CD4-positive, alpha-beta T cell treated with Interleukin-4 for 4 hours (primary cell): Measurements from ENCODE around the gene PRR5L.

Experiments
- DNase-seq: peaks from one replicate; pipeline ENCODE4 v3.0.0-alpha.2; 2020

PRR5L gene

DNA sequence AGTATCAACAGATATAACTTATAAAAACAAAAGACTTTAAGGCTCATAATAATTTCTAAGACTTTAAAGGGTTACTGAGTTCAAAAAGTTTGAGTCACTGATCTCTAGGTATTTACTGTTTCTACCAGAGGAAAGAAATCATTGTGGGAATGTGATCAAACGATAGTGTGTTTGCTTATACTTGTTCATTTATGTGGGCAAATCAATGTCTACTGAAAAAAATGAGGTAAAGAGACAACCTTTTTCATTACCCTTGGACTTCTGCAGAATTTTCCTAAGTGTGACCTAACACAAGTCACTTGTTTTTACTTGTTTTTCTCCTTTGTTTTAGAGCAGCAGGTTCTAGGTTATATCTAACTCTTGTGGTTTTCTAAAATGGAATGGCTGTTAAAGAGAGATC, 65.4 kb downstream of the PRR5L start:
- DNase-seq: peak; percentile 68

GRCh38 chr11:36361901-36362391, 65.9 kb downstream of the PRR5L start:
- DNase-seq: peak; percentile 33

DNA sequence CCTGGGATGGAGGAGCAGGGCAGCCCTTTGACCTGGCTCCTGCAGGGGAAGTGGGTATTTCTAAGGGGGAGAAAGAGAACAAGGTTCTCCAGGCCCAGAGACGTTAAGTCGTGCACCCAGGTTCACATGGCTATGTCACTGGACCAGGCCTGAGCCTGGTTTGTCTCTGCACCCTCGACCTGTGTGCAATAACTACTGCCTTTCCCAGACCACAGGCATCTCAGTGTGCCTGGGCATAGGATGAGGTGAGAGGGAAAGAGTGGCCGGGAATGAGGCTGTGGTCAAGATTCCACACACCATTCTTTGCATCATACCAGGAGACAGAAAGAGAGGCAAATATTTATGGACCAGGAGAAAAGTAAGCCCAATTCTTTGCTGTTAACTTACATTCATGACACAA, 66.8 kb downstream of the PRR5L start:
- DNase-seq: no peak

GRCh38 chr11:36363361-36364268, 67.5 kb downstream of the PRR5L start:
- DNase-seq: no peak

DNA sequence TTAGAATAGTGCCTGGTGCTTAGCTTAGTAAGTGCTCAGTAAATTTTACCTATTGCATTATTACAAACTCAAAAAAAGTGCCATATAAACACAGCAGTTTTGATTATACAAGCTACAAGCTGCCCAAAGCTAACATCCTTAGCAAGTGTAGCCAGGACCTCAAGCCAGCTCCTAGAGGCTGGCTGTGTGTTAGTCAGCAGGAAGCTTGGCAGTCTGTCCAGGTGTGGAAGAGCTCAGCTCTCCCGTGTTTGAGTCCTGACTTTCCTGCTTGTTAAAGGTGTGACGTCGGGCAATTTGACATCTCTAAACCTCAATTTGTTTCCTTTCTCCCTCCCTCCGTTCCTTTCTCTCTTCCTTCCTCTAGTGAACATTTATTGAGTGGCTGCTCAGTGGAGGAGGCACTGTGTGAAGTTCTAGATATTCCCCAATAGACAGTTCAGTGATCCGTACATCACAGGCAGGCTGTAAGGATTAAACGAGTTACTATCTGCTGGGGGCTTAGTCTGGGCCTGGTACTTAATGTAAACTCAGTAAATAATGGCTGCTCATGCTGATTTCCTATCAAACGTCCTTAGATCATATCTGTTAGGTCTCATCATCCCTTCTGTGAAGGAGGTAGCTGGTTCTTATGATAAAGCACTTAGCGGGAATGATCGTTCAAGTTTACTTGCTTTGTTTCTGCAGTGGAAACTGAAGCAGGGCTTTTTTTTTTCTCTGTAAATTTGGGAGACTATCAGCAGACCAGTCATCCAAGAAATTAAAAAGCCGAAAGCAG, 68.7 kb downstream of the PRR5L start:
- no peak for DNase-seq

DNA sequence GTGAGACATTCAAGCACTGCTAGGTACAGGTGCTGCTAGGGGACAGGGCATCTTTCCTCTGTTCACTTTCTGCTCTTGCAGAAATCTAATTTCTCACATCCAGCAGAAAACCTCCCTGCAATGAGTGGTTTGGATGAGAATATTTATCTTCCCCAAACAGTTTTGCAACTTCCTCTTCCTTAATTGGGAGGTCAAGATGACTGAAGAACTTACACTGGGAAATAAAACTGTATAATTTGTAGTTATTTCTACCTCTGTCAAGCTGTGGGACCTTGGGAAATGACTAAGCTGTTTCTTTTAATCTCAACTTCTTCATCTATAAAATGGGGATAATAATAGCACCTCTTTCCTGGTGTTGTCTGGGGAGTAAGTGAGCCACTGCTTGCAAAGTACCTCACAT, 69.8 kb downstream of the PRR5L start:
- DNase-seq: no peak

DNA sequence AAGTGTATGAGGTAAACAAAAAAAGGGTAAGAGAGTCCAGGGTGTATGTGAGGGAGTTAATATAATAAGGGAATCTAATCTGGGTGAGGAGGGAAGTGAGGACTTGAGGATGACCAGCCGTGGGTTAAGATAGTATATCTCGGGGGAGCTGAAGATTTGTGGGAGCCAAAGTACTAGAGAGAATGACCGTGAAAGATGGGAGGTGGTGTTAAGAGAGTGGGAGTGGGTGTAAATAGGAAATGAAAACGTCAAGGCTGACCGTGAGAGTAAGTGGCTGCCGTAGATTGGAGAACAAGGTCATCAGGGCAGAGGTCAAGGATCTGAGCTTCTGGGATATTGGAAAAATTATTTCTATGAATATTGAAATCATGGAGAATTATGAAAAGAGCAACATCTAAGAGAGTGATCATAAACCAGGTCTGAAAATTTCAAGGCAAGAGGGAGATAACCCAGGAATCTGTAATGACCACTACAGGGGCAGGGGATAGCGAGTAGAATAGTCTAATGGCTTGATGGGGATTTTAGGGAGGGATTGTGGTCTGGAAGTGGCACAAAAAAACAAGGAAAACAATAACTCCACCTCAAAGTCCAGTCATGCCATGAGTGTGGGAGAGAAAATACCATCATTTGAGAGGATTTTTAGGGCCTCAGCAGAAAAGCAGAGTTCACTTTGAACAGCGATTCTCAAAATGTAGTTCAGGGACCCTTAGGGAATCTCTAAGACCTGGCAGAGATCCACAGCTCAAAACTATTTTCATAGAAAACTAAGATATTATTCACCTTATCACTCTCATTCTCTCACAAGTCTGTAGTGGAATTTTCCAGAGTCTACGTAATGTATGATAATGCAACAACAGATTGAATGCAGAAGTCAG, 72.0 kb downstream of the PRR5L start:
- DNase-seq: no peak

GRCh38 chr11:36371181-36371580, 75.1 kb downstream of the PRR5L start:
- DNase-seq: no peak

- no peak for DNase-seq
Measured at GRCh38 chr11:36371590-36371989, 75.5 kb downstream of the PRR5L start.

GRCh38 chr11:36372101-36372771, 76.1 kb downstream of the PRR5L start:
- DNase-seq: no peak

DNA sequence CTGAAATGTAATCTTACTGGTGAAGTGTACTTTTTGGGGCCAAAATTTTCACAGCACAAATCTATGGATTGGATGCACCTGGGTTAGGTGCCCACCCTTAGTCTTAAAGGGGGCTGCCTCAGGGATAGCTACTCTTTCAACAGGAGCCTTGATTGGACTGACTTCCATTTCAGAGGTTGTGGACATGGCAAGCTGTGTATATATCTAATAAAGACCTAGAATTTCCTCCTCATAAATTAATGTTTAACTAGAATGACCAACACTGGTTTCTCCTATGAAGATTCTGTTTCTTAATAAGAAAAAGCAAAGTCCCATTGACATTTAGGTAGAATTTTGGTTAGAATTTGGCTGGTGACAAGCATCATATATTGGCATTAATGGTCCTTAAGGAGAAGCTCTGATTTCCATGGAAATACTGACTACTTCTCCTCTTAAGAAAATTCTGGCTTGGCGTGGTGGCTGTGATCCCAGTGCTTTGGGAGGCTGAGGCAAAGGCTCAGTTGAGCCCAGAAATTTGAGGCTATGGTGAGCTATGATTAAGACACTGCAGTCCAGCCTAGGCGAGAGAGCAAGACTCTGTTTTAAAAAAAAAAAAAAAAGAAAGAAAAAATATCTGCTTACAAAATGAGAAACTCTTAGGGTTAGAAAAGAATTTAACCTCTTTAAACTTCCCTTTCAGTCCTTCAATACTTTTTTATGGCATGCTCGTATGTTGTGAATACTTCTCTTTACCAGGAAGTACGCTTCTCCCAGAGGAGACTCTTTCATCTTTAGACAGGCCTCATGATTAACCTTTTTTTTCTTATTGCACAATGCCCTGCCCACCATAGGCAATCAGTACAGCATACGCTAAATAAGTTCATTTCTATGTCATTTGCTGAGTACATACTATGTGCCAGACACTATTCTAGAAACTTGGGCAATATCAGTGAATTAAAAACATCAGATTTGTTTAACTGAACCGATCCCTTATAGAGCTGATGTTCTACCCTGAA, 77.2 kb downstream of the PRR5L start:
- DNase-seq: no peak

GRCh38 chr11:36374726-36375125, 78.6 kb downstream of the PRR5L start:
- DNase-seq: no peak

- DNase-seq: peak; percentile 65
Measured at GRCh38 chr11:36375353-36376008, 79.4 kb downstream of the PRR5L start.

DNA sequence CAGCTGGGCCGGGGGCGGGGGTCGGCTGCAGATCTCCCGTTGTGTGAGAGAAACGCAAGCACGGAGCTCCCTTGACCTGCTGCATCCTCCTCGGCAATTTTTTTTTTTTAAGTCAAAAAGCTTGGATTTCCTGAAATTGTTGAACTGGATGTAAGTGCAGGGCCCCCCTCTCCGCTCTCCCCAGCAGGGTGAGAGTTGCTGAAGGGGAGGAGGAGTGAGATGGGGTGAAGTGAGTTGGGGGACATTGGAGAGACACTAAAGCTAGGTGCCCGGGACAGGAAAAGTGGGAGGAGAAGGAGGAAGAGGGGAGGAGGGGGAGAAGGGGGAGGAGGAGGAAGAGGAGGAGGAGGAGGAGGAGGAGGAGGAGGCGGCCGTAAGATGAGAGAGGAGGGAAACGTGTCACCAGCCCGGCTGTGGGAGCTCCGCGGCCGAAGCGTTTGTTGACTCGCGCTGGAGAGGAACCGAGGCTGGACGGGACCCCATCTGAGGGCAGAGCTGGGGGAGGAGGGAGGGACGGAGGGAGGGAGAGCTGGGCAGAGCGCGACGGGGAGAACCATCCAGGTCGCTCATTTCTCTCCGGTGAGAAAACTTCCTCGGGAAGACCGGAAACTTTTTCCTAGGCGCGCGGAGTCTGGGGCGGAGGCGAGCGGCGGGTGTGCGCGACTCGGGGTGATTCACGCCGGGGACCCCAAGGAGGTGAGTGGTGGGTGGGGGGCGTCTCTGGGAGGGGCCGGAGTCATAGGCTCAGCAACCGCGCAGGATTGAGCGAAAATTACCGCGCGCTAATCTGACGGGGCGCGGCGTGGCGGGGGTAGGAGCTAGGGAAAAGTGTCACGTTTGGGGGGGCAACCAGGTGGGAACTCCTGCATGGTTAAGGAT, 80.2 kb downstream of the PRR5L start:
- no peak for DNase-seq

GRCh38 chr11:36376888-36377758, 81.0 kb downstream of the PRR5L start:
- DNase-seq: peak; percentile 76

DNA sequence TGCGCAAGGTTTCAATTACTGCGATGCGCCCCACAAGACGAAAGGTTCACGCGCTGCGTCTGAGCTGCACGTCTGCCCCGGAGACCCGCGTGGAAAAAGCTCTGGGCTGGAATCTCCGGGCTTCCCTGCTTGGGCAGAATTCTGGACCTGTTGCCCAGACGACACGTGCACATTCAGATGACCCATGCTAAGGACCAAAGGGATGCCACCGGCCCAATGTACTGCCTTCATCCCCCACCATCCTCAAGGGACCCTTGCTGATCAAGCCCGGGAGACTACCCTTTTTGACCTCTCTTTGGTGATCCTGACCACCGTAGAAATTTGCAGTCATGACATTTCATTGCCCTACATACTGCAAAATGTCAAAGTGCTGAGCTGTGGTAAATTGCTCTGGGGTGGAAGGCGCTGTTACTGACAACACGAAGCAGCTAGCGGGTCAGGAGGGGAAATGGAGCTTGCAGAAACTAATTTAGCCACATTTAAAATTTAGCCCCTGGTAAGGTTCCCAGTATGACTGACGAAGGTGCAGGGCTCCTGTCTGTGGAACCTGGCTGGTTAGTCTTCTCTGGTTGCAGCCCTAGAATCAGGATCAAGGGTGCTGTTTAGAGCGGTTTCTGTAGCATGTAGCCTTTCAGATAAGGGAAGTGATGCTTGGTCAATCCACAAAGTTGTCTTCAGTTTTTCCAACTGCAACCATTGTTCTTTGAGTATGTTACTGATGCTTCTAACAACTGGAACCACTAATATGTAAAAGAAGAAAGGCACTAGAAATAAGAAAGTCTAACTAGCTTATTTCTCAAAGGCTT, 81.9 kb downstream of the PRR5L start:
- no peak for DNase-seq

DNA sequence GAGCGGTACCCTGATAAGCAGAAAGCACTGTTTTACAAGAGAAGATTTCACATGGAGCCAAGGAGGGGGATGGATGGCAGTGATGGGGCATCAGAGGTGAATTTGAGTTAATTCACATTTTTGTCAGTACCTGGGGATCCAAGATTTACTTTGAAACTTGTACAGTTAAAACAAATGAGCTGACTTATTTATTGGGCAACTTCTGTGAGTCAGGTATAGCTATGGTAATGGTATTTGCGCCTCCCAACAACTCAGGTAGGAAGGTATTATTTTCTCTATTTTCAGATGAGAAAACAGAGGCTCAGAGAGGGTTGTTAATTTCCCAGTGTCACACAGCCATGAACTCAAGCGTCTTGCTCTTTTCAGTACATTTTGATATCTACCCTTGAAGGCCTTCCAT, 83.6 kb downstream of the PRR5L start:
- DNase-seq: no peak
